ENCODE results near the gene AVL9.
"Not testable (repeated sequence)": the region's sequence is repeated elsewhere in the genome, so short reads cannot be mapped to it uniquely, and the experiment has no call there.

The AVL9 gene

GRCh38 chr7:32496052-32496813, 944 bp downstream of the AVL9 start:
- DNase-seq = no peak

- not testable (repeated sequence) for DNase-seq
Measured at GRCh38 chr7:32499755-32500154, 4.5 kb downstream of the AVL9 start.

- DNase-seq = not testable (repeated sequence)
Measured at GRCh38 chr7:32500216-32500615, 4.9 kb downstream of the AVL9 start.

GRCh38 chr7:32500922-32501341, 5.6 kb downstream of the AVL9 start:
- DNase-seq = no peak

GRCh38 chr7:32501522-32501921, 6.2 kb downstream of the AVL9 start:
- DNase-seq = no peak

GRCh38 chr7:32502728-32503127, 7.4 kb downstream of the AVL9 start:
- DNase-seq = no peak

GRCh38 chr7:32506266-32507054, 11.2 kb downstream of the AVL9 start:
- no peak for DNase-seq

- DNase-seq = no peak
Measured at GRCh38 chr7:32507414-32507813, 12.1 kb downstream of the AVL9 start.

GRCh38 chr7:32511791-32512190, 16.5 kb downstream of the AVL9 start:
- DNase-seq = no peak

- DNase-seq = no peak
Measured at GRCh38 chr7:32513210-32513609, 17.9 kb downstream of the AVL9 start.

- no peak for DNase-seq
Measured at GRCh38 chr7:32515890-32516550, 20.7 kb downstream of the AVL9 start.

- no peak for DNase-seq
Measured at GRCh38 chr7:32516551-32517100, 21.3 kb downstream of the AVL9 start.

- no peak for DNase-seq
Measured at GRCh38 chr7:32518534-32519140, 23.3 kb downstream of the AVL9 start.

GRCh38 chr7:32519763-32520162, 24.5 kb downstream of the AVL9 start:
- no peak for DNase-seq

GRCh38 chr7:32522746-32523530, 27.6 kb downstream of the AVL9 start:
- DNase-seq = no peak

GRCh38 chr7:32524631-32525030, 29.3 kb downstream of the AVL9 start:
- no peak for DNase-seq

- no peak for DNase-seq
Measured at GRCh38 chr7:32525839-32526238, 30.6 kb downstream of the AVL9 start.

- no peak for DNase-seq
Measured at GRCh38 chr7:32531402-32531801, 36.1 kb downstream of the AVL9 start.

GRCh38 chr7:32532086-32532485, 36.8 kb downstream of the AVL9 start:
- DNase-seq = no peak

- DNase-seq = no peak
Measured at GRCh38 chr7:32532716-32533115, 37.4 kb downstream of the AVL9 start.

GRCh38 chr7:32533276-32534029, 38.2 kb downstream of the AVL9 start:
- no peak for DNase-seq

Measured in NCI-H1436 treated with DMSO at 0.1 percent for 48 hours (cell line).